Right lobe of liver (tissue), 4 donors: ENCODE results near the gene DHRS3.

ENCODE experiments used
- POLR2A ChIP-seq: fragments of 450-650 bp; IDR thresholded peaks from one replicate; pipeline ENCODE4 v1.6.1; 2017; ENCODE audit warnings: antibody characterized with exemption, mild to moderate bottlenecking
- TF ChIP-seq, protein P1 (sequence below), 4 donors: fragments of 200-600 bp in 3 of 4; fragments of 450-650 bp in 1 of 4; IDR thresholded peaks; one replicate each; pipeline versions ENCODE4 v1.5.1 to v1.8.0; 2016 to 2022; ENCODE audit warnings: antibody characterized with exemption in 4 of 4, mild to moderate bottlenecking in 2 of 4
- donor health status: DM: no; HTN: no; CAD: no.
- donor health status: DM: no; HTN: no; CAD: no.
- donor health status: DM: no; HTN: yes; CAD: no.

DNA sequence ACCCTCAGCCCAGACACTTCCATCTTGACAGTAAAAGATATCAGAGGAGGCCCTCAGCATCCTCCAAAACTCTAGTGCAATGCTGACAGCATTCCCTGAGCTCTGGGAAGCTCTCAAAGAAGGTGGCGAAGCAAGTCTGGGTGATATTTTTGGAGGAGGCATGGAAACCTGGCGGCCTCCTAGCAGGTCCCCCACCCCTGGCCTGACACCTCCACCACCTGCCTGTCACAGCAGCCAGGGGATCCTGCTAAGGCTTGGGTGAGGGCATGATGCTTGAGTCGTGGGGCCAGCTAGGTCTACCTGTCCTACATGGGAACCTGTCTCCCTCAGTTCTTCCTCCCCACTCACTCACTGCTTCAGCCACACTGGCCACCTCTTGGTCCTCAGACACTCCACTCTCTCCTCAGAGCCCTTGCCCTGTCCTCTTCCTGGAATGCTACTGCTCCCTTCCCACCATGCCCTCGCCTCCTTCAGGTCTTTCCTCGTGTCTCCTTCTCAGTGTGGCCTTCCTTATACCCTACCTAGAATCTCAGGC lies 8.5 kb downstream of the DHRS3 start:
- TF ChIP-seq, protein P1, sequence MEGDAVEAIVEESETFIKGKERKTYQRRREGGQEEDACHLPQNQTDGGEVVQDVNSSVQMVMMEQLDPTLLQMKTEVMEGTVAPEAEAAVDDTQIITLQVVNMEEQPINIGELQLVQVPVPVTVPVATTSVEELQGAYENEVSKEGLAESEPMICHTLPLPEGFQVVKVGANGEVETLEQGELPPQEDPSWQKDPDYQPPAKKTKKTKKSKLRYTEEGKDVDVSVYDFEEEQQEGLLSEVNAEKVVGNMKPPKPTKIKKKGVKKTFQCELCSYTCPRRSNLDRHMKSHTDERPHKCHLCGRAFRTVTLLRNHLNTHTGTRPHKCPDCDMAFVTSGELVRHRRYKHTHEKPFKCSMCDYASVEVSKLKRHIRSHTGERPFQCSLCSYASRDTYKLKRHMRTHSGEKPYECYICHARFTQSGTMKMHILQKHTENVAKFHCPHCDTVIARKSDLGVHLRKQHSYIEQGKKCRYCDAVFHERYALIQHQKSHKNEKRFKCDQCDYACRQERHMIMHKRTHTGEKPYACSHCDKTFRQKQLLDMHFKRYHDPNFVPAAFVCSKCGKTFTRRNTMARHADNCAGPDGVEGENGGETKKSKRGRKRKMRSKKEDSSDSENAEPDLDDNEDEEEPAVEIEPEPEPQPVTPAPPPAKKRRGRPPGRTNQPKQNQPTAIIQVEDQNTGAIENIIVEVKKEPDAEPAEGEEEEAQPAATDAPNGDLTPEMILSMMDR (IDR thresholded peaks at IDR 0.05) = no peak
- no peak for TF ChIP-seq POLR2A
